Measurements from ENCODE around the gene DEPDC4.
"Not testable (repeated sequence)": the region's sequence is repeated elsewhere in the genome, so short reads cannot be mapped to it uniquely, and the experiment has no call there.

DNA sequence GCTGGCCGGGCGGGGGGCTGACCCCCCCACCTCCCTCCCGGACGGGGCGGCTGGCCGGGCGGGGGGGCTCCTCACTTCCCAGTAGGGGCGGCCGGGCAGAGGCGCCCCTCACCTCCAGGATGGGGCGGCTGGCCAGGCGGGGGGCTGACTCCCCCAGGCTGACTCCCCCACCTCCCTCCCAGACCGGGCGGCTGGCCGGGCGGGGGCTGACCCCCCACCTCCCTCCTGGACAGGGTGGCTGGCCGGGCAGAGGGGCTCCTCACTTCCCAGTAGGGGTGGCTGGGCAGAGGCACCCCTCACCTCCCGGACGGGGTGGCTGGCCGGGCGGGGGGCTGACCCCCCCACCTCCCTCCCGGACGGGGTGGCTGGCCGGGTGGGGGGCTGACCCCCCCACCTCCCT, 27.5 kb upstream of the DEPDC4 start:
- not testable (repeated sequence) for TF ChIP-seq EZH2 (IDR thresholded peaks at IDR 0.05); POLR2AphosphoS5 (IDR thresholded peaks at IDR 0.05; ENCODE audit: borderline replicate concordance, low read depth, low read length)

All from SK-N-MC (cell line).